Loucy (cell line): ENCODE data around the gene TXNDC17.

Experiments
- H2AFZ ChIP-seq: fragments of 200-600 bp; sonication (generic); 2 replicates; pipeline ENCODE4 v1.6.0; 2016; ENCODE audit warnings: antibody characterized with exemption, mild to moderate bottlenecking, low read length, moderate library complexity
- H3F3A ChIP-seq: fragments of 200-600 bp; 2 replicates; pipeline ENCODE4 v1.6.0; 2016; ENCODE audit warnings: antibody characterized with exemption, low read depth, mild to moderate bottlenecking
- H3K27me3 ChIP-seq: fragments of 200-600 bp; sonication (generic); 2 replicates; pipeline ENCODE4 v1.6.1; 2014; ENCODE audit warnings: low read length, mild to moderate bottlenecking; ENCODE audit not compliant: insufficient read depth, poor library complexity, severe bottlenecking
- H3K36me3 ChIP-seq: fragments of 200-600 bp; sonication (generic); 2 replicates; pipeline ENCODE4 v1.6.1; 2016; ENCODE audit warnings: low read length; ENCODE audit not compliant: insufficient read depth
- H3K4me1 ChIP-seq: fragments of 200-600 bp; sonication (generic); 2 replicates; pipeline ENCODE4 v1.5.1; 2014; ENCODE audit warnings: low read length, mild to moderate bottlenecking; ENCODE audit not compliant: insufficient read depth, poor library complexity, severe bottlenecking
- H3K4me2 ChIP-seq: fragments of 200-600 bp; sonication (generic); 2 replicates; pipeline ENCODE4 v1.6.0; 2014; ENCODE audit warnings: antibody characterized with exemption, low read length, low read depth, mild to moderate bottlenecking; ENCODE audit not compliant: poor library complexity, severe bottlenecking
- H3K4me3 ChIP-seq: fragments of 200-600 bp; sonication (generic); 2 replicates; pipeline ENCODE4 v1.5.1; 2014; ENCODE audit warnings: low read length, mild to moderate bottlenecking, mixed read lengths; ENCODE audit not compliant: poor library complexity, severe bottlenecking
- H3K79me2 ChIP-seq: fragments of 200-600 bp; sonication (generic); 2 replicates; pipeline ENCODE4 v1.6.1; 2014; ENCODE audit warnings: low read length; ENCODE audit not compliant: insufficient read depth
- H3K9ac ChIP-seq: fragments of 200-600 bp; sonication (generic); 2 replicates; pipeline ENCODE4 v1.6.0; 2014; ENCODE audit warnings: mild to moderate bottlenecking, low read depth, low read length, moderate library complexity; ENCODE audit not compliant: poor library complexity, severe bottlenecking
- H3K9me2 ChIP-seq: fragments of 200-600 bp; sonication (generic); replicated peaks from 2 replicates; pipeline ENCODE4 v1.6.1; 2016; ENCODE audit warnings: low read depth, low read length, mixed read lengths
- H3K9me3 ChIP-seq: fragments of 200-600 bp; sonication (generic); 2 replicates; pipeline ENCODE4 v1.6.1; 2014; ENCODE audit warnings: mild to moderate bottlenecking, antibody characterized with exemption, low read length, low read depth; ENCODE audit not compliant: insufficient read depth
- H4K20me1 ChIP-seq: fragments of 200-600 bp; sonication (generic); 2 replicates; pipeline ENCODE4 v1.6.0; 2014; ENCODE audit warnings: antibody characterized with exemption, low read length, mild to moderate bottlenecking; ENCODE audit not compliant: insufficient read depth, poor library complexity, severe bottlenecking
- CTCF ChIP-seq: fragments of 200-600 bp; sonication (generic); conservative IDR thresholded peaks from 2 replicates; pipeline ENCODE4 v1.5.1; 2014; ENCODE audit warnings: mild to moderate bottlenecking, antibody characterized with exemption, low read length
- EZH2phosphoT487 ChIP-seq: fragments of 200-600 bp; IDR thresholded peaks from 2 replicates; pipeline ENCODE4 v1.6.1; 2018; ENCODE audit warnings: antibody characterized with exemption, mild to moderate bottlenecking, moderate library complexity, borderline replicate concordance

The TXNDC17 gene

GRCh38 chr17:6668727-6669425 is 28.0 kb downstream of the TXNDC17 start:
- no peaks in the 10 kb centered on the region for H3K27me3 ChIP-seq
- no peaks in the 10 kb centered on the region for H3K9me2 ChIP-seq
- no peak overlapping the region for H3K4me3 ChIP-seq
- no peak overlapping the region for H2AFZ ChIP-seq
- H4K20me1 ChIP-seq: no peaks in the 10 kb centered on the region
- no peaks in the 10 kb centered on the region for H3F3A ChIP-seq
- H3K4me1 ChIP-seq: peaks cover 5% of the 10 kb centered on the region
- H3K9me3 ChIP-seq: no peaks in the 10 kb centered on the region
- no peak overlapping the region for H3K4me2 ChIP-seq
- TF ChIP-seq EZH2phosphoT487 (no peak), CTCF (no peak)
- no peak overlapping the region for H3K9ac ChIP-seq
- no peaks in the 10 kb centered on the region for H3K36me3 ChIP-seq
- H3K79me2 ChIP-seq: no peaks in the 10 kb centered on the region

DNA sequence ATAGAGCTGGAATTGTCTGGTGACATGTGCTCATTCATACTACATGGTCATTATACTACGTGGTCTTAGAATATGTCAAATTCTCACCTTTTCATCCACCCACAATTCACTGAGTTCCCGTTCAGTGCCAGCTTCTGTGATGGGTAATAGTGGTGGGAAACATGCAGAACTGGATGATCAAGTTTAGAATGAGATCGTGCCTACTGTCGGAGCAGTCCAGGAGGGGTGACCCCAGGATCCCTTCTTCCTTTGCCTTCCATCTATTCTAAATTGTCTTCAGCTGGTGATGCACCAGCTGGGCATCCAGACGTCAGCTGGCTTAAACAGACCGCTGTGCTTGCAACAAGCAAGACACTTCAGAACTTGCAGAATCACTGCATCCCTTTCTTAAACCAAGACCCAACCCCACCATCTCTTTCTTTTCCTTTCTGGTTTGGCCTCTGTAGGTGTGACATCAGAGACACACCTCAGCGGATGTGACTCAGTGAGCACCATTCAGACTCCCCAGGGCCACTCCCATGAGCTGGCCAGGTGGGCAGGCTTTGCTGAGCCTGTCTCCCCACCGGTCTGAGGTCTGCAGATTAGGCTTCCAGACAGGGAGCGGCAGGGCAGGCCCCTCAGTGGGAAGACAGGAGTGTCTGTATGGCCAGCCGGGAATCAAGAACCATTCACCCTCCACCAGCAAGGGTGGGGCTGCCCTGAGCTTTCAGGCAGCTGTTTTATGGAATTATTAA is 28.8 kb downstream of the TXNDC17 start:
- no peaks in the 10 kb centered on the region for H3K9me3 ChIP-seq
- H3F3A ChIP-seq: no peaks in the 10 kb centered on the region
- TF ChIP-seq EZH2phosphoT487 (no peak), CTCF (no peak)
- no peaks in the 10 kb centered on the region for H3K36me3 ChIP-seq
- H2AFZ ChIP-seq: no peak overlapping the region
- H4K20me1 ChIP-seq: no peaks in the 10 kb centered on the region
- no peaks in the 10 kb centered on the region for H3K79me2 ChIP-seq
- no peak overlapping the region for H3K4me3 ChIP-seq
- H3K27me3 ChIP-seq: no peaks in the 10 kb centered on the region
- no peak overlapping the region for H3K9ac ChIP-seq
- H3K9me2 ChIP-seq: no peaks in the 10 kb centered on the region
- peaks cover 5% of the 10 kb centered on the region for H3K4me1 ChIP-seq
- H3K4me2 ChIP-seq: no peak overlapping the region

DNA sequence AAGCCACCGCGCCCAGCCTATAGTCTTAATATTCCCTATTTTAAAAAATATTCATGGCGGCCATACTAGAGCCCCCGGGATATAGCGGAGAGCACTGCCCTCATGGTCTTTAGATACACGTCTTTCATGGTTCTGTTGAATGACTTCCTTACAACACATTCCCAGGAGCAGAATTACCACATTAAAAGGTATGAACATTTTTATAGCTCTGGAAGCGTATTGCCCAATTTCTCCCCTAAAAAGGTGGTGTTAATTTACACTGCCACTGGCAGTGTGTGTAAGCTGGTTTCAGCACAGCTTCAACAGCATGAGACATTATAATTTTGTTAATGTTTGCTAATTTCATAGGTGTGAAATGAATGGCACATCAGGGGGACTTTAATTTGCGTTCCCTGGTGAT is 29.7 kb downstream of the TXNDC17 start:
- no peak overlapping the region for H3K4me2 ChIP-seq
- H3K4me3 ChIP-seq: no peak overlapping the region
- peaks cover 5% of the 10 kb centered on the region for H3K27me3 ChIP-seq
- no peaks in the 10 kb centered on the region for H3K9me3 ChIP-seq
- TF ChIP-seq EZH2phosphoT487: no peak
- no peak for TF ChIP-seq CTCF
- no peaks in the 10 kb centered on the region for H3F3A ChIP-seq
- no peaks in the 10 kb centered on the region for H4K20me1 ChIP-seq
- peaks cover 5% of the 10 kb centered on the region for H3K4me1 ChIP-seq
- no peaks in the 10 kb centered on the region for H3K36me3 ChIP-seq
- H3K79me2 ChIP-seq: no peaks in the 10 kb centered on the region
- H2AFZ ChIP-seq: no peak overlapping the region
- H3K9ac ChIP-seq: no peak overlapping the region
- H3K9me2 ChIP-seq: no peaks in the 10 kb centered on the region
